Central memory CD8-positive, alpha-beta T cell (primary cell): ENCODE data around the gene C16orf82.

Experiments used
- ATAC-seq: fragments of 150-1000 bp; cut with Tn5 transposase; replicated peaks from 2 replicates; pipeline ENCODE4 v1.10.0; 2022; ENCODE audit warnings: mild to moderate bottlenecking, moderate FRiP score, moderate number of reproducible peaks; ENCODE audit not compliant: poor library complexity, severe bottlenecking; ENCODE audit errors: extremely low read depth
- DNase-seq, 2 donors: peaks; one replicate each; pipeline ENCODE4 v3.0.0; 2021; ENCODE audit warnings: low spot score in 2 of 2
- H3K27ac Mint-ChIP-seq: one replicate; pipeline ENCODE4 v1.8.0; 2022; ENCODE audit warnings: low read depth, mild to moderate bottlenecking, moderate library complexity, mixed read lengths
- H3K27me3 Mint-ChIP-seq: one replicate; pipeline ENCODE4 v1.8.0; 2022; ENCODE audit warnings: mixed read lengths
- H3K36me3 Mint-ChIP-seq: one replicate; pipeline ENCODE4 v1.8.0; 2022; ENCODE audit warnings: mild to moderate bottlenecking, moderate library complexity, mixed read lengths; ENCODE audit not compliant: insufficient read depth
- H3K4me1 Mint-ChIP-seq: one replicate; pipeline ENCODE4 v1.8.0; 2022; ENCODE audit warnings: mixed read lengths
- H3K4me3 Mint-ChIP-seq: one replicate; pipeline ENCODE4 v1.8.0; 2022; ENCODE audit warnings: mild to moderate bottlenecking, moderate library complexity, mixed read lengths
- H3K9me3 Mint-ChIP-seq: one replicate; pipeline ENCODE4 v1.8.0; 2022; ENCODE audit warnings: mixed read lengths

C16orf82 gene

DNA sequence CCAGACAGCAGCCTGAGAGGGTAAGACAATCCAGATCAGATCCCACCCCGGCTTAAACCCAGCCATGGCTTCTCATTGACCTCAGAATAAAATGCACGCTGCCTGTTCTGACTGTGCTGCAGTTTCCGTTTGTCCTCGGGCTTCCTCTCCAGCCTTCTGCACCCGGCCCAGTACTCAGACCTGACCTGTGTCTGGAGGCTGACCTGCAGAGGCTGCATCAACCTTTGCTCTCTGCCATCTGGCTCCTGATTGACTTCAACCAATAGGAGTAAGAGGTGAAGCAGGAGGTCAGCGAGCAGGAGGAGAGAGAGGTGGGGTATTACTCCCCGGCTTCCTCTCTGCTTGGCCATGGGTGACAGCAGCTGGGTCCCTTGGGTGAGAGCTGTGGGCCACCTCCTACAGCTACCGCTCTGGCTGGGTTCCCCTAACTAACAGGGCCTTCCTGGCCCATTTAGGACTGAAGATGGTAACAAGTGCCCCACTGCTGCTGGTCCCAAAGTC lies 46.7 kb downstream of the C16orf82 start:
- Mint-ChIP-seq H3K4me1 (peaks cover 10% of the 10 kb centered on the region), H3K9me3 (no peaks in the 10 kb centered on the region), H3K27me3 (peaks cover 33% of the 10 kb centered on the region), H3K4me3 (no peak overlapping the region), H3K27ac (peak overlapping the region; percentile 6), H3K36me3 (peaks cover 1% of the 10 kb centered on the region)
- no peak for ATAC-seq
- DNase-seq: no peak

DNA sequence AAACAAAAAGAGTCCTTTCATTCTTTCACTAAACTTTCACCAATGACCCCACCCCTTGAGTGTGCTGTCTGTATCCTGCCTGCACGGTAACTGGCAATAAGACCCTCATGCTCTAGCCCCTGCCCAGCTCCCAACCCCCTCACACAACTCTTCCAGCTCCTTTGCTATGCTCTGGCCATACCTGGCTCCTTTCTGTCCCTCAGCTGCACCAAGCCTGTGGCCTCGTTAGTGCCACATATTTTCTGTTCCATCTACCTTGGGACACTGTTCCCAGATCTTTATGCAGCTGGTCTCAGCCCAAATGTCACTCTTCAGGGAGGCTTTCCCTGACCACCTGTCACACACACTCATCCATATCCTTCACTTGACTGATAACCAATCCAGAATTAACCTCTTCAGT lies 47.3 kb downstream of the C16orf82 start:
- DNase-seq (no peak), ATAC-seq (no peak)
- peak overlapping the region; percentile 6 for H3K27ac Mint-ChIP-seq
- peaks cover 33% of the 10 kb centered on the region for H3K27me3 Mint-ChIP-seq
- H3K9me3 Mint-ChIP-seq: no peaks in the 10 kb centered on the region
- no peak overlapping the region for H3K4me3 Mint-ChIP-seq
- H3K36me3 Mint-ChIP-seq: peaks cover 1% of the 10 kb centered on the region
- H3K4me1 Mint-ChIP-seq: peaks cover 10% of the 10 kb centered on the region

DNA sequence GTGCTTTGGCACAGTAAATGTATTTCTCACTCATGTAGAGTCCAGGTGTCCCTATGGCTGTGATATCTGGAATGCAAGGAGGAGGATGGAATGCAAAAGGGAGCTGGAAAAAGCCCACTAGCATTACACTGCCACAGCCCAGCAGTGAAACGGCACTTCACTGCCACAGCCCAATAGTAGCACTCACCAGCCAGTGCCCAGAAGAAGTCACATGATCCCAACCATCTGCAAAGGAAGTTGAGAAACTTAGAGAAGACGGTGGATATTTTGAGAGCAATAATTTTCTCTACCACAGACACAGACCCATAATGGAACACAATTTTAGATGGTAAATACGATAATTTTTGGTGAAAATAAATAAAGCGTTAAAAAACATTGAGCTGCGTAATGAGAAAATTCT lies 51.8 kb downstream of the C16orf82 start:
- Mint-ChIP-seq H3K27me3 (peaks cover 60% of the 10 kb centered on the region), H3K9me3 (no peaks in the 10 kb centered on the region), H3K4me3 (no peak overlapping the region), H3K4me1 (no peaks in the 10 kb centered on the region), H3K27ac (no peak overlapping the region), H3K36me3 (no peaks in the 10 kb centered on the region)
- ATAC-seq: no peak
- DNase-seq: no peak
